Endothelial cell of umbilical vein (primary cell): Measurements from ENCODE around the gene SRD5A1. TPM values are rescaled to one million over a fixed set of nuclear protein-coding genes. Genes with fewer than 3 reads are reported as not detected.

Experiments used
- BruUV-seq: library from RNA; stranded (reverse); fragments of 400-500 nt; replicated peaks from 2 replicates; lab custom pipeline; 2021; lab: Mats Ljungman, UMichigan
- CTCF ChIA-PET: fragments of 300-600, 350-600 bp; sonication (Branson Sonifier 250); formaldehyde crosslinking; loops from one replicate; lab custom pipeline; 2021; ENCODE audit warnings: antibody characterized with exemption, inconsistent platforms; lab: Charles Lee
- POLR2A ChIA-PET: fragments of 300-600, 350-600 bp; sonication (Branson Sonifier 250); formaldehyde crosslinking; loops from one replicate; lab custom pipeline; 2021; ENCODE audit warnings: antibody characterized with exemption, inconsistent platforms; lab: Charles Lee
- DNase-seq: peaks from one replicate; pipeline ENCODE4 v3.0.0-alpha.2; 2011; ENCODE audit warnings: low read depth, low spot score
- FAIRE-seq: peaks from 2 replicates; lab custom pipeline; 2011; peaks lifted over from hg19 to GRCh38; lab: Jason Lieb, UNC
- H2AFZ ChIP-seq: 2 replicates; pipeline ENCODE4 v1.6.0; 2012; ENCODE audit warnings: low read depth, low read length, control low read depth, inconsistent platforms
- H3K27ac ChIP-seq: 2 replicates; pipeline ENCODE4 v1.5.1; 2011; ENCODE audit warnings: low read depth, mild to moderate bottlenecking, control low read depth, low read length, moderate library complexity; ENCODE audit not compliant: insufficient read depth
- H3K27me3 ChIP-seq, 2 experiments: 2 replicates each; pipeline versions ENCODE4 v1.6.0 to v1.6.1; 2011; ENCODE audit warnings: low read length in 2 of 2, mixed read lengths in 1 of 2; ENCODE audit not compliant: control insufficient read depth in 2 of 2, insufficient read depth in 2 of 2
- H3K36me3 ChIP-seq, 2 experiments: 2 replicates in 1 of 2; 3 replicates in 1 of 2; pipeline ENCODE4 v1.5.1; 2011; ENCODE audit warnings: low read length in 2 of 2, mild to moderate bottlenecking in 1 of 2, moderate library complexity in 1 of 2; ENCODE audit not compliant: control insufficient read depth in 2 of 2, insufficient read depth in 2 of 2; ENCODE audit errors: extremely low read depth in 1 of 2
- H3K4me1 ChIP-seq: 3 replicates; pipeline ENCODE4 v1.5.1; 2011; ENCODE audit warnings: mild to moderate bottlenecking, low read length; ENCODE audit not compliant: control insufficient read depth, insufficient read depth; ENCODE audit errors: extremely low read depth
- H3K4me2 ChIP-seq: 2 replicates; pipeline ENCODE4 v1.6.1; 2011; ENCODE audit warnings: low read length, control low read depth, mixed read lengths; ENCODE audit not compliant: insufficient read depth
- H3K4me3 ChIP-seq, 3 experiments: fragments of 200-600 bp in 1 of 3; sonication (generic), shearing (Covaris generic) in 1 of 3; replicated peaks in 1 of 3; 2 replicates each; pipeline ENCODE4 v1.5.1; 2011 to 2016; ENCODE audit warnings: control low read depth in 3 of 3, low read length in 3 of 3, mild to moderate bottlenecking in 2 of 3, inconsistent platforms in 1 of 3, low read depth in 1 of 3, moderate library complexity in 1 of 3; ENCODE audit not compliant: insufficient read depth in 1 of 3
- H3K79me2 ChIP-seq: 2 replicates; pipeline ENCODE4 v1.6.0; 2012; ENCODE audit warnings: low read length, inconsistent platforms; ENCODE audit not compliant: control insufficient read depth, insufficient read depth
- H3K9ac ChIP-seq: replicated peaks from 2 replicates; pipeline ENCODE3; 2011; ENCODE audit warnings: low read length, control low read depth; ENCODE audit not compliant: insufficient read depth; ENCODE audit errors: extremely low read depth
- H3K9me1 ChIP-seq: replicated peaks from 3 replicates; pipeline ENCODE4 v1.6.0; 2011; ENCODE audit warnings: mild to moderate bottlenecking, low read length; ENCODE audit not compliant: control insufficient read depth, insufficient read depth; ENCODE audit errors: extremely low read depth
- H3K9me3 ChIP-seq: replicated peaks from 2 replicates; pipeline ENCODE4 v1.5.1; 2012; ENCODE audit warnings: low read length, inconsistent platforms; ENCODE audit not compliant: control insufficient read depth, insufficient read depth
- H4K20me1 ChIP-seq: replicated peaks from 2 replicates; pipeline ENCODE3; 2011; ENCODE audit warnings: mild to moderate bottlenecking, low read length; ENCODE audit not compliant: control insufficient read depth, insufficient read depth; ENCODE audit errors: extremely low read depth
- EZH2 ChIP-seq: IDR thresholded peaks from 2 replicates; pipeline ENCODE4 v1.6.1; 2012; ENCODE audit warnings: borderline replicate concordance, low read depth, mild to moderate bottlenecking, moderate library complexity, low read length, inconsistent platforms; ENCODE audit not compliant: severe bottlenecking
- FOS ChIP-seq: IDR thresholded peaks from 2 replicates; pipeline ENCODE4 v1.6.1; 2011; ENCODE audit warnings: mild to moderate bottlenecking, low read length, moderate library complexity, borderline replicate concordance; ENCODE audit not compliant: insufficient read depth
- GATA2 ChIP-seq: IDR thresholded peaks from 2 replicates; pipeline ENCODE4 v1.7.0; 2011; ENCODE audit warnings: low read depth, mild to moderate bottlenecking, moderate library complexity, mixed read lengths, low read length; ENCODE audit not compliant: insufficient read length, insufficient read depth
- JUN ChIP-seq: IDR thresholded peaks from 2 replicates; pipeline ENCODE4 v1.6.1; 2011; ENCODE audit warnings: borderline replicate concordance, low read depth; ENCODE audit not compliant: insufficient read length, insufficient read depth
- MYC ChIP-seq: IDR thresholded peaks from one replicate; pipeline ENCODE4 v1.6.1; 2011; ENCODE audit warnings: mild to moderate bottlenecking, low read depth, low read length
- POLR2A ChIP-seq: IDR thresholded peaks from 2 replicates; pipeline ENCODE4 v1.6.1; 2012; ENCODE audit warnings: low read depth, mild to moderate bottlenecking, control low read depth, low read length
- POLR2AphosphoS5 ChIP-seq: IDR thresholded peaks from 2 replicates; pipeline ENCODE4 v1.6.1; 2012; ENCODE audit warnings: low read depth, mild to moderate bottlenecking, control low read depth, low read length, moderate library complexity; ENCODE audit not compliant: insufficient read depth
- dilution Hi-C: fragments of 300-500 bp; cut with MboI; formaldehyde crosslinking; loops from one replicate; pipeline ENCODE4 v1.15.0; 2019; ENCODE audit warnings: low sequenced_read_pairs; ENCODE audit not compliant: extremely low pct_ligation_motif_present
- intact Hi-C: fragments of 100-400 bp; cut with micrococcal nuclease; formaldehyde crosslinking; loops from one replicate; pipeline ENCODE4 v1.10.0; 2022
- polyA plus RNA-seq, 4 experiments: library from polyadenylated mRNA; depleted of rRNA in 3 of 4; stranded (reverse) in 3 of 4; unstranded in 1 of 4; fragments of >200 nt; gene quantifications; 2 replicates each; pipeline versions ENCODE4 v1.2.1 to v1.2.3, GENCODE V29; 2011 to 2012; ENCODE audit warnings: missing spikeins in 1 of 4
- total RNA-seq: library from RNA; stranded (reverse); gene quantifications from 2 replicates; pipeline ENCODE4 v1.2.3, GENCODE V29; 2021
- TF ChIP-seq, protein P1 (sequence below): IDR thresholded peaks from 2 replicates; pipeline ENCODE4 v1.6.1; 2011; ENCODE audit not compliant: insufficient read depth, insufficient read length
- TF ChIP-seq, protein P2 (sequence below), 2 donors: IDR thresholded peaks; 1 replicate in 1 of 2; 2 replicates in 1 of 2; pipeline ENCODE4 v1.5.1; 2011; ENCODE audit warnings: low read length in 2 of 2, mild to moderate bottlenecking in 2 of 2, moderate library complexity in 2 of 2, control low read depth in 1 of 2, inconsistent platforms in 1 of 2, low read depth in 1 of 2; ENCODE audit not compliant: insufficient read depth in 1 of 2; ENCODE audit errors: extremely low read depth in 1 of 2

The SRD5A1 gene
- total and polyA plus RNA-seq, 2 donors (not counting 3 experiments of a cell fraction or from before 2014, with no cell fraction given) = 11.6 to 14.8 TPM

DNA sequence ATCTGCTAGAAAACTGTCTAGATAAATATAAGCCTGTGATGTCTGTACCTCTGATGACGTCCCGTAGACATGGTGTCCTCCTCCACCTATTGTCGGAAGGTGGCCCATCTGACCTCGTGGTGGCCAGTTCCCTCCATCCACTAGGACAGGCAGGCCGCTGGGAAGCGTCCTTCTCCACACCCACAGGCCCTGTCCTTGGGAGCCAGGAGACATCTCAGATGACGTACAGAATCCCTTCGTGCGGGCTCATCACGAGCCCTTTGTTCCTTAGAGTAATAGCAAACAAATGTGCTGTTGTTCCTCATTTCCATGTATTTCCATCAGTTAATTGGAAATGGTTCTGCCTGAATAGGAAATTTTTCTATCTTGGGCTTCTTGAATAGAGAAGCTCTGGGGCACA is 41.6 kb downstream of the SRD5A1 start:
- Histone ChIP-seq H3K27me3 (no peaks in the 10 kb centered on the region), H3K4me1 (no peaks in the 10 kb centered on the region), H3K27ac (no peak overlapping the region), H3K9ac (no peak overlapping the region), H4K20me1 (no peaks in the 10 kb centered on the region), H3K79me2 (no peaks in the 10 kb centered on the region), H3K4me2 (no peak overlapping the region), H2AFZ (no peak overlapping the region), H3K9me3 (no peaks in the 10 kb centered on the region), H3K9me1 (no peaks in the 10 kb centered on the region), H3K36me3 (no peaks in the 10 kb centered on the region), H3K4me3 (no peak overlapping the region)
- intact Hi-C loops = no loop called here
- ChIA-PET CTCF (interaction anchor here (1.0 kb wide), 1 partner anchor 19 kb away, joined by 3 read pairs; no protein-coding TSS in a partner anchor), POLR2A (no interaction called here)
- FAIRE-seq = no peak
- TF ChIP-seq, protein P1, sequence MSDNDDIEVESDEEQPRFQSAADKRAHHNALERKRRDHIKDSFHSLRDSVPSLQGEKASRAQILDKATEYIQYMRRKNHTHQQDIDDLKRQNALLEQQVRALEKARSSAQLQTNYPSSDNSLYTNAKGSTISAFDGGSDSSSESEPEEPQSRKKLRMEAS = no peak
- TF ChIP-seq MYC (no peak), POLR2AphosphoS5 (no peak), FOS (no peak), POLR2A (no peak), GATA2 (no peak), JUN (no peak), EZH2 (no peak)
- TF ChIP-seq, protein P2, sequence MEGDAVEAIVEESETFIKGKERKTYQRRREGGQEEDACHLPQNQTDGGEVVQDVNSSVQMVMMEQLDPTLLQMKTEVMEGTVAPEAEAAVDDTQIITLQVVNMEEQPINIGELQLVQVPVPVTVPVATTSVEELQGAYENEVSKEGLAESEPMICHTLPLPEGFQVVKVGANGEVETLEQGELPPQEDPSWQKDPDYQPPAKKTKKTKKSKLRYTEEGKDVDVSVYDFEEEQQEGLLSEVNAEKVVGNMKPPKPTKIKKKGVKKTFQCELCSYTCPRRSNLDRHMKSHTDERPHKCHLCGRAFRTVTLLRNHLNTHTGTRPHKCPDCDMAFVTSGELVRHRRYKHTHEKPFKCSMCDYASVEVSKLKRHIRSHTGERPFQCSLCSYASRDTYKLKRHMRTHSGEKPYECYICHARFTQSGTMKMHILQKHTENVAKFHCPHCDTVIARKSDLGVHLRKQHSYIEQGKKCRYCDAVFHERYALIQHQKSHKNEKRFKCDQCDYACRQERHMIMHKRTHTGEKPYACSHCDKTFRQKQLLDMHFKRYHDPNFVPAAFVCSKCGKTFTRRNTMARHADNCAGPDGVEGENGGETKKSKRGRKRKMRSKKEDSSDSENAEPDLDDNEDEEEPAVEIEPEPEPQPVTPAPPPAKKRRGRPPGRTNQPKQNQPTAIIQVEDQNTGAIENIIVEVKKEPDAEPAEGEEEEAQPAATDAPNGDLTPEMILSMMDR (IDR thresholded peaks at IDR 0.05; ENCODE audit: extremely low read depth in 1 of 2, insufficient read depth in 1 of 2, low read depth in 1 of 2, low read length in 2 of 2) = no peak
- dilution Hi-C loops = no loop called here
- BruUV-seq = no TSS peak
- DNase-seq = no peak
